SU-DHL-6 (cell line): Measurements from ENCODE around the gene TNFRSF4.

ENCODE experiments used
- H2AFZ ChIP-seq: fragments of 200-600 bp; sonication (generic); 2 replicates; pipeline ENCODE4 v1.6.1; 2014; ENCODE audit warnings: low read depth, mild to moderate bottlenecking, moderate library complexity, mixed read lengths, antibody characterized with exemption, low read length; ENCODE audit not compliant: severe bottlenecking
- H3F3A ChIP-seq: fragments of 200-600 bp; shearing (Covaris generic); 2 replicates; pipeline ENCODE4 v1.6.0; 2016; ENCODE audit warnings: antibody characterized with exemption, mild to moderate bottlenecking; ENCODE audit not compliant: insufficient read depth
- H3K27ac ChIP-seq: fragments of 200-600 bp; sonication (generic); 2 replicates; pipeline ENCODE4 v1.5.1; 2016; ENCODE audit warnings: low read depth, mild to moderate bottlenecking, low read length, moderate library complexity, mixed read lengths
- H3K27me3 ChIP-seq: fragments of 200-600 bp; sonication (generic), shearing (Covaris generic); 2 replicates; pipeline ENCODE4 v1.6.0; 2014; ENCODE audit warnings: mild to moderate bottlenecking, low read length
- H3K36me3 ChIP-seq: fragments of 200-600 bp; sonication (generic); 2 replicates; pipeline ENCODE4 v1.6.1; 2014; ENCODE audit warnings: mild to moderate bottlenecking, low read length, mixed read lengths
- H3K4me2 ChIP-seq: fragments of 300-600, 200-600 bp; shearing (Covaris generic), sonication (generic); 2 replicates; pipeline ENCODE4 v1.6.0; 2014; ENCODE audit warnings: low read length, low read depth, mild to moderate bottlenecking; ENCODE audit not compliant: poor library complexity, severe bottlenecking
- H3K4me3 ChIP-seq: fragments of 200-600 bp; sonication (generic); 2 replicates; pipeline ENCODE4 v1.5.1; 2014; ENCODE audit warnings: antibody characterized with exemption, low read length, mild to moderate bottlenecking, mixed read lengths; ENCODE audit not compliant: insufficient read depth, poor library complexity, severe bottlenecking
- H3K79me2 ChIP-seq: fragments of 200-600 bp; sonication (generic); 2 replicates; pipeline ENCODE4 v1.6.1; 2014; ENCODE audit warnings: mild to moderate bottlenecking, low read length, moderate library complexity; ENCODE audit not compliant: insufficient read depth
- H3K9ac ChIP-seq: fragments of 200-600 bp; sonication (generic); 2 replicates; pipeline ENCODE4 v1.7.0; 2014; ENCODE audit warnings: mild to moderate bottlenecking, low read length
- H3K9me2 ChIP-seq: fragments of 200-600 bp; sonication (generic); replicated peaks from 2 replicates; pipeline ENCODE4 v1.6.1; 2014; ENCODE audit warnings: low read length; ENCODE audit not compliant: insufficient read depth
- H3K9me3 ChIP-seq: fragments of 200-600 bp; sonication (generic); 2 replicates; pipeline ENCODE4 v1.6.1; 2014; ENCODE audit warnings: low read length, mixed read lengths; ENCODE audit not compliant: insufficient read depth
- H4K20me1 ChIP-seq: fragments of 200-600 bp; sonication (generic); 2 replicates; pipeline ENCODE4 v1.6.1; 2014; ENCODE audit warnings: low read depth, mild to moderate bottlenecking, antibody characterized with exemption, low read length, moderate library complexity, mixed read lengths
- EZH2phosphoT487 ChIP-seq: fragments of 200-600 bp; sonication (generic), shearing (Covaris generic); conservative IDR thresholded peaks from 2 replicates; pipeline ENCODE4 v1.6.1; 2018; ENCODE audit warnings: mild to moderate bottlenecking, antibody characterized with exemption, low read length, moderate library complexity, mixed read lengths
- TF ChIP-seq, protein P1 (sequence below): fragments of 200-600 bp; sonication (generic); IDR thresholded peaks from one replicate; pipeline ENCODE4 v1.5.1; 2017; ENCODE audit warnings: antibody characterized with exemption, mild to moderate bottlenecking, low read length, moderate library complexity; ENCODE audit not compliant: insufficient read depth, poor library complexity, severe bottlenecking

The TNFRSF4 gene

DNA sequence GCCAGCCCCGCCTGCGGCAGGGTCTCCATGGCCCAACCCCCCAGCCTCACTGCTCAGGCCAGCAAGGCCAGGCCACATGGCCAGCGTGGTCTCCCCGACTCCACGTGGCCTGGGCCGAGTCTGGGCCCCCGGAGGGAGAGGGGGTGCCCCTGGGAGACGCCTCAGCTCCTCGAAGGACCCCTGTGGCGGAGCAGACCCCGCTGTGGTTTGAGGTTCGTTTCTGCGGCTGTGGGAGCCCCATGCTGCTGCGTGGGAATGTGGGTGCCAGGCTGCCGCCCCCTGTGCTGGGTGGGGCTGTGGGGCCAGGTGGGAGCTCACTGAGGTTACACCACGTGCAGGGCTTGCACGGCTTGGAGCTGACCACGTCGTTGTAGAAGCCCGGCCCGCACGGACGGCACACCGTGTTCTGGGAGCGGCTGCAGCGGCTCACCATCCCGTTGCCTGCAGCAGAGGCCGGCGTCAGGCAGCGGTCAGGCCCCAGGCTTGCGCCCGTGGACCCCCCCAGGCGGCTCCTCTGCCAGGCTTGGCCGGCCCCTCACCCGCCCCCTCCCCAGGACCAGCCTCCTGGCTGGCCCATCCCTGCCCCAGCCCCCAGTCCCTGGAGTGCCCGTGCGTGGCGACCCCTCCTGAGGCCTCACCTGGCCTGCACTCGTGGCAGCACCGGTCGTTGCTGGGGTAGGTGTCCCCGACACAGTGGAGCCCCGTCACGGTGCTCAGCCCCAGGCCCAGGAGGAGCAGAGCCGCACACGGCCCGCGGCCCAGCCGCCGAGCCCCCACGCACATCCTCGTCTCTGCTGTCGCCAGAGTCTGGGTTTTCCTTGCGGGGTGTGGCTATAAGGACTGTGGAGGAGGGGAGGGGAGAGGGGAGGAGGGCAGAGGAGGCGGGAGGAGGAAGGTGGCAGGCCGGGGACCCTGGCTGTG is at the start of gene TNFRSF4:
Gene TNFRSF4 (minus strand): TSS at position 809 of the 921 bp plus-strand sequence. CDS start 26 bp downstream, at position 783.
- H3K27ac ChIP-seq, result no peak within 1 kb of the TSS
- no peak within 1 kb of the TSS for H2AFZ ChIP-seq
- no peaks in the 10 kb centered on the region for H3K9me2 ChIP-seq
- no peak within 1 kb of the TSS for H3K4me3 ChIP-seq
- H3K9ac ChIP-seq, result no peak within 1 kb of the TSS
- no peaks in the 10 kb centered on the region for H3K9me3 ChIP-seq
- H3F3A ChIP-seq, result no peaks in the 10 kb centered on the region
- no peaks in the 10 kb centered on the region for H4K20me1 ChIP-seq
- H3K4me2 ChIP-seq, result no peak within 1 kb of the TSS
- no peaks in the 10 kb centered on the region for H3K79me2 ChIP-seq
- H3K36me3 ChIP-seq, result no peaks in the 10 kb centered on the region
- TF ChIP-seq, protein P1, sequence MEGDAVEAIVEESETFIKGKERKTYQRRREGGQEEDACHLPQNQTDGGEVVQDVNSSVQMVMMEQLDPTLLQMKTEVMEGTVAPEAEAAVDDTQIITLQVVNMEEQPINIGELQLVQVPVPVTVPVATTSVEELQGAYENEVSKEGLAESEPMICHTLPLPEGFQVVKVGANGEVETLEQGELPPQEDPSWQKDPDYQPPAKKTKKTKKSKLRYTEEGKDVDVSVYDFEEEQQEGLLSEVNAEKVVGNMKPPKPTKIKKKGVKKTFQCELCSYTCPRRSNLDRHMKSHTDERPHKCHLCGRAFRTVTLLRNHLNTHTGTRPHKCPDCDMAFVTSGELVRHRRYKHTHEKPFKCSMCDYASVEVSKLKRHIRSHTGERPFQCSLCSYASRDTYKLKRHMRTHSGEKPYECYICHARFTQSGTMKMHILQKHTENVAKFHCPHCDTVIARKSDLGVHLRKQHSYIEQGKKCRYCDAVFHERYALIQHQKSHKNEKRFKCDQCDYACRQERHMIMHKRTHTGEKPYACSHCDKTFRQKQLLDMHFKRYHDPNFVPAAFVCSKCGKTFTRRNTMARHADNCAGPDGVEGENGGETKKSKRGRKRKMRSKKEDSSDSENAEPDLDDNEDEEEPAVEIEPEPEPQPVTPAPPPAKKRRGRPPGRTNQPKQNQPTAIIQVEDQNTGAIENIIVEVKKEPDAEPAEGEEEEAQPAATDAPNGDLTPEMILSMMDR, result no peak
- no peak for TF ChIP-seq EZH2phosphoT487
- no peaks in the 10 kb centered on the region for H3K27me3 ChIP-seq

DNA sequence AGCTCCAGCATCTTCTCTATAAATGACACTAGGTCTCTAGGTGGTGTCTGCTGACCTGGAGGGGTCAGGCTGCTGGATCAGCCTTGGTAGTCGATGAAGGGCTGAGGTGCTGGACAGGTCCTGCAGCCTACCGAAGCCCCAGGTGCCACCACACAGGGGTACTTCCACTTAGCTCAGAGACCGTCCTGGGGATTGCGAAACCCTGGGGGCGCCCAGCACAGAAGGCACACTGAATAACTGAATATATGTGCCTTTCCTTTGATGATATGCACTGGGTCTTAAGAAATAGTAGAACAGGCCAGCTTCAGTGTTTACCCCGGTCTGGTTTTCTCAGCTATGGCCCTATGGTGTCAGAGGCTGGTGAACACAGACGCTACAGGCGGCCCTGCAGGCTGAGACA is 48.8 kb upstream of the TNFRSF4 start:
- Histone ChIP-seq H3K9me3 (no peaks in the 10 kb centered on the region), H3K79me2 (no peaks in the 10 kb centered on the region; the same call in none of the 2 replicates), H3K27ac (no peak overlapping the region), H3K27me3 (no peaks in the 10 kb centered on the region), H3K4me2 (no peak overlapping the region), H3K9ac (no peak overlapping the region), H3F3A (no peaks in the 10 kb centered on the region), H3K36me3 (no peaks in the 10 kb centered on the region), H3K4me3 (no peak overlapping the region), H3K9me2 (no peaks in the 10 kb centered on the region), H2AFZ (no peak overlapping the region), H4K20me1 (no peaks in the 10 kb centered on the region)
- TF ChIP-seq, protein P1, result no peak
- TF ChIP-seq EZH2phosphoT487, result no peak

DNA sequence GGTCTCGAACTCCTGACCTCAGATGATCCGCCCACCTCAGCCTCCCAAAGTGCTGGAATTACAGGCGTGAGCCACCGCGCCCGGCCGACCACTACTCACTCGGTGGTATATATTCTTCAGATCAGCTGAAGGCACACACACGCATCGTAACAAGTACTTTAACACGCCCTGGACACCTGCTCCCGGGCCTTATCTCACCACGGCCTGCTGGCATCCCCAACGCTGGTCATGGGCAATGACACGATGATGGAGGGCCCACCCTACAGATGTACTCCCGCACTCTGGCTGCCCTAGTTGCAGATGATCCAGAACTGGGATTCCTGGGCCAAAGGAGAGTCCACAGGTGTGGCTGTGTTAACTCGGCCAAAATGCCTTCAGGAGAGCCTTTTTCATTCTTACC is 48.1 kb upstream of the TNFRSF4 start:
- TF ChIP-seq EZH2phosphoT487, result no peak
- TF ChIP-seq, protein P1, result no peak
- Histone ChIP-seq H3K27me3 (no peaks in the 10 kb centered on the region), H4K20me1 (no peaks in the 10 kb centered on the region), H3K4me3 (no peak overlapping the region), H3K9me3 (no peaks in the 10 kb centered on the region), H3K4me2 (no peak overlapping the region), H2AFZ (no peak overlapping the region), H3F3A (no peaks in the 10 kb centered on the region), H3K79me2 (no peaks in the 10 kb centered on the region; the same call in none of the 2 replicates), H3K27ac (no peak overlapping the region), H3K9me2 (no peaks in the 10 kb centered on the region), H3K36me3 (no peaks in the 10 kb centered on the region), H3K9ac (no peak overlapping the region)
